ENCODE results near the gene LRRC72. TPM values are rescaled to one million over a fixed set of nuclear protein-coding genes. Genes with fewer than 3 reads are reported as not detected.

Gene LRRC72
- total RNA-seq, 1 donor from 2014 or later: not detected

- H3K4me3 Mint-ChIP-seq (ENCODE audit: unreplicated experiment): no peak overlapping the region
- Histone ChIP-seq H3K27me3 (ENCODE audit: insufficient read depth, low read length) (no peaks in the 10 kb centered on the region), H4K20me1 (ENCODE audit: insufficient read depth, low read length) (no peaks in the 10 kb centered on the region), H3K4me1 (ENCODE audit: insufficient read depth, low read length) (no peaks in the 10 kb centered on the region), H3K79me2 (ENCODE audit: insufficient read depth, low read length) (no peaks in the 10 kb centered on the region), H3K9me3 (ENCODE audit: insufficient read depth, low read depth, low read length) (no peaks in the 10 kb centered on the region), H3K4me3 (ENCODE audit: insufficient read depth, low read depth, low read length) (no peak overlapping the region), H3K27ac (ENCODE audit: low read depth, low read length) (no peak overlapping the region), H2AFZ (ENCODE audit: low read depth, low read length) (no peak overlapping the region), H3K9ac (ENCODE audit: low read length) (no peak overlapping the region), H3K36me3 (ENCODE audit: insufficient read depth, low read length) (peaks cover 19% of the 10 kb centered on the region), H3K4me2 (ENCODE audit: low read length) (no peak overlapping the region)
- no peaks in the 10 kb centered on the region for H3K27me3 Mint-ChIP-seq (ENCODE audit: low read depth, unreplicated experiment)
- H3K27ac Mint-ChIP-seq (ENCODE audit: unreplicated experiment): no peak overlapping the region
- no peak for DNase-seq (ENCODE audit: low read depth)
- FAIRE-seq: no peak
- H3K36me3 Mint-ChIP-seq (ENCODE audit: low read depth, unreplicated experiment): peaks cover 17% of the 10 kb centered on the region
- H3K4me1 Mint-ChIP-seq (ENCODE audit: low read depth, unreplicated experiment): peaks cover 2% of the 10 kb centered on the region
- no peaks in the 10 kb centered on the region for H3K9me3 Mint-ChIP-seq (ENCODE audit: unreplicated experiment)
- TF ChIP-seq EZH2 (IDR thresholded peaks at IDR 0.05; ENCODE audit: insufficient read depth, low read length) (no peak), CTCF (IDR thresholded peaks at IDR 0.05; ENCODE audit: insufficient read depth, low read depth, low read length) (no peak)
Observed at GRCh38 chr7:16604054-16604453, 77.4 kb downstream of the LRRC72 start.

DNA sequence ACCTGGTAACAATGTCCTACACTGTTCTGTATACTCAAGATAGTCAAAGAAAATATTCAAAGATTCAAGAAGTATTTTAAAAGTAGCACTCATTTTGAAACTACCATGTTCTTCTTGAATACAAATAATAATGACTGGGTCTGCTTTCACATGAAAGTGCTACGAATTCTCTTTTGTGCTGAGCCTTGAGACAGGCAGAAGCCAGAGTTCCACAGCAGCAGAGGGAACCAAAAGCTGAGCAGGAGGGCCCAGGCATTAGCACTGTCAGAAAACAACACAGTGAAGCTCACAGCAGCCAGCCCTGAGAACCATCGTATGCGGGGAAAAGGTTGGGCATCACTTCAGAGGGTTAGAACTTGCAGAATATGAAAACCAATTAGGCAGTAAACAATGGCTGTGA, 80.1 kb downstream of the LRRC72 start:
- peaks cover 17% of the 10 kb centered on the region for H3K36me3 Mint-ChIP-seq (ENCODE audit: low read depth, unreplicated experiment)
- H3K4me3 ChIP-seq (ENCODE audit: insufficient read depth, low read depth, low read length): no peak overlapping the region
- H3K27me3 ChIP-seq (ENCODE audit: insufficient read depth, low read length): no peaks in the 10 kb centered on the region
- peaks cover 14% of the 10 kb centered on the region for H3K36me3 ChIP-seq (ENCODE audit: insufficient read depth, low read length)
- no peak for FAIRE-seq
- no peaks in the 10 kb centered on the region for H3K4me1 ChIP-seq (ENCODE audit: insufficient read depth, low read length)
- no peak overlapping the region for H3K27ac Mint-ChIP-seq (ENCODE audit: unreplicated experiment)
- H3K79me2 ChIP-seq (ENCODE audit: insufficient read depth, low read length): no peaks in the 10 kb centered on the region
- H4K20me1 ChIP-seq (ENCODE audit: insufficient read depth, low read length): no peaks in the 10 kb centered on the region
- no peaks in the 10 kb centered on the region for H3K27me3 Mint-ChIP-seq (ENCODE audit: low read depth, unreplicated experiment)
- no peak overlapping the region for H3K4me3 Mint-ChIP-seq (ENCODE audit: unreplicated experiment)
- no peaks in the 10 kb centered on the region for H3K9me3 Mint-ChIP-seq (ENCODE audit: unreplicated experiment)
- peaks cover 5% of the 10 kb centered on the region for H3K4me1 Mint-ChIP-seq (ENCODE audit: low read depth, unreplicated experiment)
- TF ChIP-seq EZH2 (IDR thresholded peaks at IDR 0.05; ENCODE audit: insufficient read depth, low read length) (no peak), CTCF (IDR thresholded peaks at IDR 0.05; ENCODE audit: insufficient read depth, low read depth, low read length) (no peak)
- no peak overlapping the region for H3K4me2 ChIP-seq (ENCODE audit: low read length)
- DNase-seq (ENCODE audit: low read depth): no peak
- H3K9ac ChIP-seq (ENCODE audit: low read length): no peak overlapping the region
- H3K27ac ChIP-seq (ENCODE audit: low read depth, low read length): no peak overlapping the region
- H2AFZ ChIP-seq (ENCODE audit: low read depth, low read length): no peak overlapping the region
- no peaks in the 10 kb centered on the region for H3K9me3 ChIP-seq (ENCODE audit: insufficient read depth, low read depth, low read length)

DNA sequence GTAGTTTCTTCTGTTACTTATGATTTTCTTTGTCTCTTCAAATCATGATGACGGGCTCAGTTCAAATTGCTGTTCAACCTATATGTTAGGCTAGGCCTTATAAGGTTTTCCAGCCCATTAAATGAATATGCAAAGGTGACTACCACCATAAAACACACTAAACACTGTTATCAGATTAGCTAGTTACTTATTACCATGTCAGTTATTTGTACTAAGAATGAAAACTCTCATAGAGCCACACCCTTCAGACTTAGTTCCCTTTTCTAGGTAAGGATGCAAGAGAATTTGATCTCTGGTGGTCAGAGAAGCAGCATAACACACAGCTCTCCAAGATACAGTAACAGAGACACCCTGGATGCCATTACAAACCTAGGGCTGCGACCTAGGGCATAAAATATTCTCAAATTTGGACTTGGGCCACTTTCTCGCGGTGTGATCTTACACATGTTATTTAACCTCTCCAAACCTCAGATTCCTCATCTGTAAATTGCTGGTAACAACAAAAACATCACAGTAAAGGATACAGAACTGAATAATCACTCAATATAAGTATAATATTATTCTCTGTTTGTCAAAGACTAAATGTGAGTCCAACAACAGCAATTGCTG, 83.3 kb downstream of the LRRC72 start:
- FAIRE-seq: no peak
- peaks cover 4% of the 10 kb centered on the region for H3K36me3 ChIP-seq (ENCODE audit: insufficient read depth, low read length)
- H3K27ac Mint-ChIP-seq (ENCODE audit: unreplicated experiment): no peak overlapping the region

More for the DNA sequence above, 83.3 kb downstream of the LRRC72 start:
- Histone ChIP-seq H3K4me3 (ENCODE audit: insufficient read depth, low read depth, low read length) (no peak overlapping the region), H2AFZ (ENCODE audit: low read depth, low read length) (no peak overlapping the region), H3K79me2 (ENCODE audit: insufficient read depth, low read length) (no peaks in the 10 kb centered on the region), H3K27ac (ENCODE audit: low read depth, low read length) (no peak overlapping the region), H4K20me1 (ENCODE audit: insufficient read depth, low read length) (no peaks in the 10 kb centered on the region), H3K27me3 (ENCODE audit: insufficient read depth, low read length) (no peaks in the 10 kb centered on the region), H3K9ac (ENCODE audit: low read length) (no peak overlapping the region), H3K9me3 (ENCODE audit: insufficient read depth, low read depth, low read length) (no peaks in the 10 kb centered on the region), H3K4me2 (ENCODE audit: low read length) (no peak overlapping the region), H3K4me1 (ENCODE audit: insufficient read depth, low read length) (no peaks in the 10 kb centered on the region)
- DNase-seq (ENCODE audit: low read depth): no peak
- TF ChIP-seq EZH2 (IDR thresholded peaks at IDR 0.05; ENCODE audit: insufficient read depth, low read length): no peak
- no peak for TF ChIP-seq CTCF (IDR thresholded peaks at IDR 0.05; ENCODE audit: insufficient read depth, low read depth, low read length)
- H3K4me3 Mint-ChIP-seq (ENCODE audit: unreplicated experiment): no peak overlapping the region
- no peaks in the 10 kb centered on the region for H3K27me3 Mint-ChIP-seq (ENCODE audit: low read depth, unreplicated experiment)
- peaks cover 12% of the 10 kb centered on the region for H3K36me3 Mint-ChIP-seq (ENCODE audit: low read depth, unreplicated experiment)
- H3K9me3 Mint-ChIP-seq (ENCODE audit: unreplicated experiment): no peaks in the 10 kb centered on the region
- peaks cover 5% of the 10 kb centered on the region for H3K4me1 Mint-ChIP-seq (ENCODE audit: low read depth, unreplicated experiment)

All from astrocyte (in vitro differentiated cells and primary cell).